CD1c-positive myeloid dendritic cell (primary cell): ENCODE measurements around the gene PCDHGA1.
"Not testable (repeated sequence)": the region's sequence is repeated elsewhere in the genome, so short reads cannot be mapped to it uniquely, and the experiment has no call there.

Source experiments
- DNase-seq: peaks from one replicate; pipeline ENCODE4 v3.0.0-alpha.2; 2016; ENCODE audit errors: extremely low spot score

The PCDHGA1 gene

GRCh38 chr5:141346017-141346416 is 15.7 kb downstream of the PCDHGA1 start:
- DNase-seq = not testable (repeated sequence)

- peak; percentile 47 for DNase-seq
Measured at GRCh38 chr5:141349917-141350619, 19.8 kb downstream of the PCDHGA1 start, which contains the start of gene PCDHGB1. TSS of gene PCDHGB1 (plus strand) at chr5:141350099. CDS start at chr5:141350261, 162 bp downstream.

- no peak for DNase-seq
Measured at GRCh38 chr5:141351591-141351990, 21.3 kb downstream of the PCDHGA1 start.

GRCh38 chr5:141354900-141355469 is 24.7 kb downstream of the PCDHGA1 start, which contains the start of gene PCDHGA4:
TSS of gene PCDHGA4 (plus strand) at chr5:141355021. CDS start at chr5:141355108, 87 bp downstream.
- DNase-seq = peak; percentile 19

GRCh38 chr5:141355641-141356040 is 25.3 kb downstream of the PCDHGA1 start:
- DNase-seq = no peak

GRCh38 chr5:141356133-141356532 is 25.8 kb downstream of the PCDHGA1 start:
- no peak for DNase-seq

- DNase-seq = no peak
Measured at GRCh38 chr5:141356950-141357349, 26.6 kb downstream of the PCDHGA1 start.

- DNase-seq = peak; percentile 49
Measured at GRCh38 chr5:141359790-141360426, 29.6 kb downstream of the PCDHGA1 start, which contains the start of gene PCDHGB2. TSS of gene PCDHGB2 (plus strand) at chr5:141359994. CDS start at chr5:141360136, 142 bp downstream.

GRCh38 chr5:141360685-141361084 is 30.4 kb downstream of the PCDHGA1 start:
- DNase-seq = no peak

GRCh38 chr5:141362719-141363118 is 32.4 kb downstream of the PCDHGA1 start:
- DNase-seq = no peak

GRCh38 chr5:141363952-141364660 is 33.8 kb downstream of the PCDHGA1 start, which contains the start of gene PCDHGA5:
TSS of gene PCDHGA5 (plus strand) at chr5:141364162. CDS start at chr5:141364331, 169 bp downstream.
- DNase-seq = no peak

GRCh38 chr5:141366016-141366896 is 35.9 kb downstream of the PCDHGA1 start:
- no peak for DNase-seq

GRCh38 chr5:141369994-141370848 is 39.9 kb downstream of the PCDHGA1 start, which contains the start of gene PCDHGB3:
TSS of gene PCDHGB3 (plus strand) at chr5:141370242. CDS start at chr5:141370395, 153 bp downstream.
- DNase-seq = peak; percentile 31

GRCh38 chr5:141371572-141372475 is 41.5 kb downstream of the PCDHGA1 start:
- DNase-seq = no peak

GRCh38 chr5:141373673-141374317 is 43.5 kb downstream of the PCDHGA1 start, which contains the start of gene PCDHGA6:
TSS of gene PCDHGA6 (plus strand) at chr5:141373891. CDS start at chr5:141374084, 193 bp downstream.
- no peak for DNase-seq

GRCh38 chr5:141374627-141375026 is 44.3 kb downstream of the PCDHGA1 start:
- DNase-seq = no peak

- not testable (repeated sequence) for DNase-seq
Measured at GRCh38 chr5:141375444-141376155, 45.3 kb downstream of the PCDHGA1 start.
